GM12872 (cell line): ENCODE results near the gene EXOC3L4.

Experiments
- CTCF ChIP-seq: IDR thresholded peaks from 3 replicates; pipeline ENCODE4 v1.5.1; 2011; ENCODE audit warnings: low read depth, mild to moderate bottlenecking, low read length, moderate library complexity; ENCODE audit not compliant: insufficient read depth

Gene EXOC3L4

DNA sequence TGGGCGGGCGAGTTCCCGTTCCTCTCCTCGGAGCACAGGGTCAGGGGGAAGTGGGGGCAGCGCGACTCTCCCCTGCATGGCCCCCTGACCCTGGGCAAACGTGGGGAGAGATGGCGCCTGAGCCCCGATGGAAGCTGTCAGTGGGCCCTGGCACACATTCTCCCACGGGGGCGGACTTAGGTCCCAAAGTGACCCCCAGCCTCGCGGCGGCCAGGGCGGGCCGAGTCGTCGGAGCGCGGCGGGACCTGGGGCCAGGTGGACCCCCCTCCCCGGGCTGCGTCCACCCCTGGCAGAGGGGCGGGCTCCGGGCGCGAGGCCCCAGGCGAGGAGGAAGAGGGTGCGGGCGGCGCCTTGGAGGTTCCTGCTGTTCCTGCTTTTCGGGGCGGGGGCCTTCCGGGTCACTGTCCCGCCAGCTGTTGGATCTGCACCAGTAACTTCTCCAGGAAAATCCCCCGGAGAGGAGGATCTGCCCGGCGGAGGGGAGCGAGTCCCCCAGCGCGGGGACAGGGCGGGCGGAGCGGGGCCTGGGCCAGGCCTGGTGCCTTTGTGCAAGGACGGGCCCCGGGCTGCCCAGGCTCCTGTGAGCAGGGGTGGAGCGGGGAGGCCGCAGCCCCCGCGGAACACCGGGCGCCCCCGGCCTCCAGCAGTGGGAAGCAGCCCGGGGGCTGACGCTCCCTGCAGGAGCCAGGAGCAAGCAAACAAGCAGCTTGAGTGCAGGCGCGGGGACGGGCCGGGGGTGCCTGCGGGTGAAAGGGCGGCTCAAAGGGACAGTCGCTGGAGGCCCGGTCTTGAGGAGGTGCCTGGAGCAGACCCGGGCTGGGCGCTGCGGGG, 44.0 kb downstream of the EXOC3L4 start:
- no peak for TF ChIP-seq CTCF

GRCh38 chr14:103139132-103140025, 44.9 kb downstream of the EXOC3L4 start:
- TF ChIP-seq CTCF, result no peak

- no peak for TF ChIP-seq CTCF
Measured at GRCh38 chr14:103140316-103141109, 46.0 kb downstream of the EXOC3L4 start.

- TF ChIP-seq CTCF, result peak; percentile 88
Measured at GRCh38 chr14:103141117-103141796, 46.7 kb downstream of the EXOC3L4 start.

GRCh38 chr14:103142026-103142425, 47.5 kb downstream of the EXOC3L4 start:
- no peak for TF ChIP-seq CTCF

- TF ChIP-seq CTCF, result no peak
Measured at GRCh38 chr14:103142721-103143302, 48.3 kb downstream of the EXOC3L4 start.
